CD14-positive monocyte (primary cell): Measurements from ENCODE around the gene TMEM183A. TPM values are rescaled to one million over a fixed set of nuclear protein-coding genes. Genes with fewer than 3 reads are reported as not detected.
A peak's percentile ranks its signal among the peaks of the same experiment; 100 is the strongest.

Experiments
- DNase-seq, 3 donors: peaks; one replicate each; pipeline ENCODE4 v3.0.0-alpha.2; 2011 to 2022
- H2AFZ ChIP-seq: 2 replicates; pipeline ENCODE4 v1.6.0; 2012; ENCODE audit warnings: mild to moderate bottlenecking, low read depth, low read length, inconsistent platforms; ENCODE audit not compliant: insufficient read depth, poor library complexity, severe bottlenecking
- H3K27ac ChIP-seq, 2 donors: 1 replicate in 1 of 2; 2 replicates in 1 of 2; pipeline ENCODE4 v1.5.1; 2012 to 2013; ENCODE audit warnings: low read length in 2 of 2, control low read depth in 1 of 2, inconsistent platforms in 1 of 2, low read depth in 1 of 2, mild to moderate bottlenecking in 1 of 2
- H3K27me3 ChIP-seq, 2 donors: one replicate each; pipeline versions ENCODE4 v1.6.0 to v1.6.1; 2011 to 2013; ENCODE audit warnings: low read length in 2 of 2; ENCODE audit not compliant: control insufficient read depth in 2 of 2, insufficient read depth in 2 of 2
- H3K36me3 ChIP-seq, 2 donors: replicated peaks in 1 of 2; 1 replicate in 1 of 2; 2 replicates in 1 of 2; pipeline versions ENCODE4 v1.5.1 to v1.6.1; 2012 to 2013; ENCODE audit warnings: low read length in 2 of 2, control low read depth in 1 of 2, inconsistent platforms in 1 of 2, mild to moderate bottlenecking in 1 of 2; ENCODE audit not compliant: insufficient read depth in 2 of 2, control insufficient read depth in 1 of 2
- H3K4me1 ChIP-seq, 2 donors: 1 replicate in 1 of 2; 2 replicates in 1 of 2; pipeline versions ENCODE4 v1.5.1 to v1.6.1; 2012 to 2013; ENCODE audit warnings: low read length in 2 of 2, control low read depth in 1 of 2, inconsistent platforms in 1 of 2, mild to moderate bottlenecking in 1 of 2, moderate library complexity in 1 of 2; ENCODE audit not compliant: insufficient read depth in 2 of 2, control insufficient read depth in 1 of 2
- H3K4me2 ChIP-seq: replicated peaks from 2 replicates; pipeline ENCODE3; 2012; ENCODE audit warnings: low read length, moderate library complexity, mild to moderate bottlenecking; ENCODE audit not compliant: poor library complexity, severe bottlenecking; ENCODE audit errors: extremely low read depth
- H3K4me3 ChIP-seq, 3 experiments: fragments of 200-600 bp in 1 of 3; sonication (generic) in 1 of 3; replicated peaks in 1 of 3; 1 replicate in 2 of 3; 2 replicates in 1 of 3; pipeline ENCODE4 v1.5.1; 2011 to 2013; ENCODE audit warnings: low read length in 3 of 3, mild to moderate bottlenecking in 3 of 3, control low read depth in 2 of 3, low read depth in 2 of 3, inconsistent platforms in 1 of 3, moderate library complexity in 1 of 3
- H3K79me2 ChIP-seq: 2 replicates; pipeline ENCODE4 v1.6.0; 2012; ENCODE audit warnings: mild to moderate bottlenecking, control low read depth, inconsistent platforms, low read length, moderate library complexity; ENCODE audit not compliant: insufficient read depth
- H3K9ac ChIP-seq: 2 replicates; pipeline ENCODE4 v1.6.0; 2017; ENCODE audit warnings: low read length, mild to moderate bottlenecking; ENCODE audit not compliant: insufficient read depth, poor library complexity, severe bottlenecking
- H3K9me3 ChIP-seq, 2 donors: replicated peaks in 1 of 2; 1 replicate in 1 of 2; 2 replicates in 1 of 2; pipeline versions ENCODE4 v1.5.1 to v1.6.1; 2012 to 2013; ENCODE audit warnings: low read length in 2 of 2, control low read depth in 1 of 2; ENCODE audit not compliant: control insufficient read depth in 1 of 2, insufficient read depth in 1 of 2
- H4K20me1 ChIP-seq: 2 replicates; pipeline ENCODE4 v1.6.0; 2012; ENCODE audit warnings: mild to moderate bottlenecking, low read length, control low read depth, moderate library complexity; ENCODE audit not compliant: insufficient read depth
- H3K27ac Mint-ChIP-seq, 7 donors: one replicate each; pipeline ENCODE4 v1.8.0; 2020; ENCODE audit warnings: mild to moderate bottlenecking in 7 of 7, mixed read lengths in 7 of 7, moderate library complexity in 6 of 7, inconsistent platforms in 2 of 7
- H3K27me3 Mint-ChIP-seq, 3 donors: one replicate each; pipeline ENCODE4 v1.8.0; 2021 to 2022; ENCODE audit warnings: low read depth in 3 of 3, mild to moderate bottlenecking in 3 of 3, mixed read lengths in 3 of 3, moderate library complexity in 3 of 3, inconsistent platforms in 1 of 3
- H3K36me3 Mint-ChIP-seq, 2 donors: one replicate each; pipeline ENCODE4 v1.8.0; 2020; ENCODE audit warnings: mixed read lengths in 2 of 2, inconsistent platforms in 1 of 2, mild to moderate bottlenecking in 1 of 2
- H3K4me1 Mint-ChIP-seq: one replicate; pipeline ENCODE4 v1.8.0; 2020; ENCODE audit warnings: mild to moderate bottlenecking, mixed read lengths
- H3K4me3 Mint-ChIP-seq, 2 donors: one replicate each; pipeline ENCODE4 v1.8.0; 2020; ENCODE audit warnings: mild to moderate bottlenecking in 2 of 2, mixed read lengths in 2 of 2, moderate library complexity in 1 of 2
- H3K9me3 Mint-ChIP-seq, 7 donors: one replicate each; pipeline ENCODE4 v1.8.0; 2020 to 2022; ENCODE audit warnings: mixed read lengths in 7 of 7, mild to moderate bottlenecking in 6 of 7, moderate library complexity in 6 of 7, inconsistent platforms in 2 of 7
- CTCF ChIP-seq: fragments of 200-600 bp; IDR thresholded peaks from one replicate; pipeline ENCODE4 v1.8.0; 2022; ENCODE audit warnings: antibody characterized with exemption, mild to moderate bottlenecking
- WGBS: methylation state at CpG from one replicate; pipeline ENCODE4 v1.1.5; 2013; ENCODE audit warnings: missing lambda C conversion rate; ENCODE audit not compliant: insufficient coverage; 5-methylcytosine and 5-hydroxymethylcytosine counted together
- intact Hi-C, 2 donors: fragments of 100-400 bp; cut with micrococcal nuclease; formaldehyde crosslinking; loops; one replicate each; pipeline versions ENCODE4 v1.15.0 to v1.15.1; 2023
- polyA plus RNA-seq, 3 donors: library from polyadenylated mRNA; depleted of rRNA in 1 of 3; unstranded in 2 of 3; stranded (reverse) in 1 of 3; fragments of 300-500 nt in 2 of 3; fragments of >200 nt in 1 of 3; fragmentation: Illumina TruSeq in 2 of 3; gene quantifications; 1 replicate in 2 of 3; 2 replicates in 1 of 3; pipeline ENCODE4 v1.2.3, GENCODE V29; 2012 to 2021

Gene TMEM183A
- polyA plus RNA-seq, 3 donors, result 60.5 to 84.9 (median 70.0) TPM

GRCh38 chr1:203072911-203073310 is 65.7 kb downstream of the TMEM183A start:
- Histone ChIP-seq H4K20me1 (no peaks in the 10 kb centered on the region), H3K27me3 (no peaks in the 10 kb centered on the region), H3K4me1 (peaks cover 47 to 52% of the 10 kb centered on the region in 2 donors), H3K9me3 (no peaks in the 10 kb centered on the region), H2AFZ (no peak overlapping the region), H3K36me3 (peaks cover 0 to 10% of the 10 kb centered on the region in 2 donors), H3K79me2 (peaks cover 5% of the 10 kb centered on the region), H3K27ac (no peak overlapping the region), H3K4me2 (no peak overlapping the region), H3K4me3 (no peak overlapping the region), H3K9ac (no peak overlapping the region)
- H3K4me3 Mint-ChIP-seq, result no peak overlapping the region
- peaks cover 35 to 49% of the 10 kb centered on the region in 2 donors for H3K36me3 Mint-ChIP-seq
- DNase-seq, result no peak
- H3K4me1 Mint-ChIP-seq, result peaks cover 61% of the 10 kb centered on the region
- no peak for TF ChIP-seq CTCF
- peaks cover 0 to 6% (median 6%) of the 10 kb centered on the region in 3 donors for H3K27me3 Mint-ChIP-seq
- intact Hi-C loops, result no loop called here
- peaks cover 0 to 2% (median 0%) of the 10 kb centered on the region in 7 donors for H3K9me3 Mint-ChIP-seq
- WGBS, result 60% methylated on average over 1 of the region's 3 CpGs
- H3K27ac Mint-ChIP-seq, result no peak overlapping the region

GRCh38 chr1:203073469-203073868 is 66.3 kb downstream of the TMEM183A start:
- WGBS, result 100% methylated on average over 1 of the region's 2 CpGs
- peaks cover 0 to 6% (median 6%) of the 10 kb centered on the region in 3 donors for H3K27me3 Mint-ChIP-seq
- H3K27ac Mint-ChIP-seq, result peak overlapping the region in 1 of 7 donors; percentile 55
- Histone ChIP-seq H3K4me2 (no peak overlapping the region), H3K9ac (no peak overlapping the region), H4K20me1 (no peaks in the 10 kb centered on the region), H2AFZ (no peak overlapping the region), H3K9me3 (no peaks in the 10 kb centered on the region), H3K36me3 (peaks cover 0 to 10% of the 10 kb centered on the region in 2 donors), H3K79me2 (peaks cover 5% of the 10 kb centered on the region), H3K27me3 (no peaks in the 10 kb centered on the region), H3K27ac (no peak overlapping the region), H3K4me3 (no peak overlapping the region), H3K4me1 (peaks cover 42 to 46% of the 10 kb centered on the region in 2 donors)
- intact Hi-C loops, result no loop called here
- peaks cover 35 to 47% of the 10 kb centered on the region in 2 donors for H3K36me3 Mint-ChIP-seq
- peaks cover 55% of the 10 kb centered on the region for H3K4me1 Mint-ChIP-seq
- H3K4me3 Mint-ChIP-seq, result no peak overlapping the region
- H3K9me3 Mint-ChIP-seq, result peaks cover 0 to 2% (median 0%) of the 10 kb centered on the region in 7 donors
- TF ChIP-seq CTCF, result no peak
- DNase-seq, result no peak

Other genes with a start within 250 kb of the TMEM183A start
- 10 to 100 TPM in 2 of 3 donors, 1 to 10 TPM in 1; 3.4 to 12.5 (median 10.6) TPM for gene KDM5B, start 199.0 kb upstream of the TMEM183A start, polyA plus RNA-seq
- gene PCAT6, start 196.4 kb upstream of the TMEM183A start, polyA plus RNA-seq, result 1 to 10 TPM in 1 of 3 donors, not detected in 2; 1.0 TPM
- gene RABIF, start 118.2 kb upstream of the TMEM183A start, polyA plus RNA-seq, result 10 to 100 TPM in 2 of 3 donors, 1 to 10 TPM in 1; 7.8 to 24.6 (median 22.8) TPM
- gene KLHL12, start 80.1 kb upstream of the TMEM183A start, polyA plus RNA-seq, result 10 to 100 TPM; 20.7 to 36.7 (median 21.9) TPM
- 100 to 1,000 TPM; 140 to 216 (median 197) TPM for gene ADIPOR1, start 49.1 kb upstream of the TMEM183A start, polyA plus RNA-seq
- gene CYB5R1, start 40.1 kb upstream of the TMEM183A start, polyA plus RNA-seq, result 10 to 100 TPM; 49.7 to 70.5 (median 65.0) TPM
- 1 to 10 TPM in 1 of 3 donors, under 1 TPM in 2; 0.52 to 1.0 (median 0.97) TPM for gene PPFIA4, start 19.1 kb downstream of the TMEM183A start, polyA plus RNA-seq
- not detected for gene MYOG, start 78.6 kb downstream of the TMEM183A start, polyA plus RNA-seq
- 1 to 10 TPM in 1 of 3 donors, under 1 TPM in 1, not detected in 1; 0.13 to 1.1 TPM for gene ADORA1, start 120.4 kb downstream of the TMEM183A start, polyA plus RNA-seq
- gene MYBPH, start 168.5 kb downstream of the TMEM183A start, polyA plus RNA-seq, result under 1 TPM; 0.04 to 0.52 (median 0.16) TPM
- gene CHI3L1, start 179.3 kb downstream of the TMEM183A start, polyA plus RNA-seq, result under 1 TPM; 0.37 to 0.44 (median 0.43) TPM
- gene CHIT1, start 222.3 kb downstream of the TMEM183A start, polyA plus RNA-seq, result under 1 TPM in 2 of 3 donors, not detected in 1; 0.08 to 0.51 TPM